Kidney tubule cell (primary cell): ENCODE measurements around the gene SLC22A23.

Experiments
- DNase-seq: peaks from one replicate; pipeline ENCODE4 v3.0.0-alpha.2; 2018; ENCODE audit warnings: low spot score

Gene SLC22A23

GRCh38 chr6:3351829-3352524 is 104.9 kb downstream of the SLC22A23 start:
- no peak for DNase-seq

- DNase-seq: no peak
These were observed 105.7 kb downstream of the SLC22A23 start for GRCh38 chr6:3351105-3351676.

- no peak for DNase-seq
These were observed 106.5 kb downstream of the SLC22A23 start for GRCh38 chr6:3350252-3350796.

GRCh38 chr6:3349388-3350251 is 107.2 kb downstream of the SLC22A23 start:
- no peak for DNase-seq

- no peak for DNase-seq
These were observed 108.0 kb downstream of the SLC22A23 start for GRCh38 chr6:3348821-3349220.

GRCh38 chr6:3347826-3348225 is 109.0 kb downstream of the SLC22A23 start:
- no peak for DNase-seq

GRCh38 chr6:3347247-3347646 is 109.6 kb downstream of the SLC22A23 start:
- no peak for DNase-seq

GRCh38 chr6:3346476-3346875 is 110.4 kb downstream of the SLC22A23 start:
- no peak for DNase-seq

- no peak for DNase-seq
These were observed 111.0 kb downstream of the SLC22A23 start for GRCh38 chr6:3345836-3346235.

GRCh38 chr6:3343089-3343883 is 113.6 kb downstream of the SLC22A23 start:
- no peak for DNase-seq

- DNase-seq: peak; percentile 54
These were observed 115.4 kb downstream of the SLC22A23 start for GRCh38 chr6:3341467-3341866.

GRCh38 chr6:3340894-3341293 is 116.0 kb downstream of the SLC22A23 start:
- no peak for DNase-seq

GRCh38 chr6:3340358-3340802 is 116.5 kb downstream of the SLC22A23 start:
- DNase-seq: no peak

- no peak for DNase-seq
These were observed 117.0 kb downstream of the SLC22A23 start for GRCh38 chr6:3339811-3340210.

GRCh38 chr6:3337521-3338350 is 119.1 kb downstream of the SLC22A23 start:
- DNase-seq: peak; percentile 24

GRCh38 chr6:3336859-3337515 is 119.9 kb downstream of the SLC22A23 start:
- DNase-seq: no peak

- no peak for DNase-seq
These were observed 120.6 kb downstream of the SLC22A23 start for GRCh38 chr6:3336066-3336786.

- DNase-seq: no peak
These were observed 121.7 kb downstream of the SLC22A23 start for GRCh38 chr6:3335169-3335568.

GRCh38 chr6:3334555-3334954 is 122.3 kb downstream of the SLC22A23 start:
- no peak for DNase-seq

- DNase-seq: no peak
These were observed 123.6 kb downstream of the SLC22A23 start for GRCh38 chr6:3333263-3333662.
